ENCODE measurements around the gene NAPG. TPM values are rescaled to one million over a fixed set of nuclear protein-coding genes. Genes with fewer than 3 reads are reported as not detected.
"Not testable (repeated sequence)": the region's sequence is repeated elsewhere in the genome, so short reads cannot be mapped to it uniquely, and the experiment has no call there.

The NAPG gene
- total RNA-seq, 2 donors from 2014 or later: 41.0 to 42.6 TPM

- DNase-seq (no peak), ATAC-seq (no peak)
- intact Hi-C loops (cut with DNase I, micrococcal nuclease): no loop called here
Observed at GRCh38 chr18:10565835-10566234, 40.0 kb downstream of the NAPG start.

DNA sequence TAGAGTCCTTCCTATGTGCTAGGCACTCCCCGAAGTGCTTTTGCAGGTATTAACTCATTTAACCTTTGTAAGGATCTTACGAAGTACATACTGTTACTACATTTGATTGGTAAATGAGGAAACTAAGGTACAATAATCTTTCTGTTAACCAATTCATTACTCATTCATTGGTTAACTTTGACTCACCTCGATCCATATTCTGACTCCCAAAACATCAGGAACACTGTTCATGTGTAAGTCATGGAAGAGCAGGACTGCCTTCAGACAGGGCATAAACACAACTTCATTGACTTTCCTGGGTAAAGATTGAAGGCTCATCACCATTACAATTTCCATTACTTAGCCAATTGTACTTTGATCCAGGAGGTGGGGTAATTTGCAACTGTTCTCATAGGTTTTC lies 40.6 kb downstream of the NAPG start:
- intact Hi-C loops (cut with DNase I, micrococcal nuclease): no loop called here
- no peak for ATAC-seq
- DNase-seq: no peak

DNA sequence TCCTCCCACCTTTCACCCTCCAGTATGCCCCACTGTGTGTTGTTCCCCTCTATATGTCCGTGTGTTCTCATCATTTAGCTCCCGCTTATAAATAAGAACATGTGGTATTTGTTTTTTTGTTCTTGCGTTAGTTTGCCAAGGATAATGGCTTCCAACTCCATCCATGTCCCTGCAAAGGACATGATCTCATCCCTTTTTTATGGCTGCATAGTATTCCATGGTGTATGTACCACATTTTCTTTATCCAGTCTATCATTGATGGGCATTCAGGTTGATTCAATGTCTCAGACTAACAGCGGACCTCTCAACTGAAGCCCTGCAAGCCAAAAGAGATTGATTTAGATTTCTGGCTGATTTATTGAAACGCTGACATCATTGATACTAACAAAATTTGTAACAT lies 44.1 kb downstream of the NAPG start:
- DNase-seq; ATAC-seq; intact Hi-C loops (cut with DNase I, micrococcal nuclease): not testable (repeated sequence)

GRCh38 chr18:10570622-10571021 lies 44.8 kb downstream of the NAPG start:
- intact Hi-C loops (cut with DNase I, micrococcal nuclease): no loop called here
- no peak for ATAC-seq
- no peak for DNase-seq

DNA sequence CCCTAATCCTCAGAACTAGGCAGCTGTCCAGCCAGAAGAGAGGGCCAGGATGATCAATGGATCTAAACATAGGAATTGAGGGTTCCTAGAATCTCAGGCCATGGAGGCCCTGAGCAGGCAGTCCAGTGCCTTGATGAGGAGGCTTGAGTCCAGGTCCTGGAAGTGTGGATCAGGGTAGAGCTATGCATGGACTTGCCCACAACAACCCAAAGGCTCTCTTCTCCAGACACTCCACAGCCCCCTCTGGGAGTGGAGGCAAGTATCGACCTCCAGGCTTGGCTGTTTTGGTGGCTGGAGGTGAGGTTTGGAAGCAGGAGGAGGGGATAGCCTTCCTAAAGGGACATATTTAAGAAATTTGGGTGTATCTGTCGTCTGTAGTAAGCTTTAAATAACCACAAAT lies 45.7 kb downstream of the NAPG start:
- intact Hi-C loops (cut with DNase I, micrococcal nuclease): no loop called here
- ATAC-seq (no peak), DNase-seq (no peak)

DNA sequence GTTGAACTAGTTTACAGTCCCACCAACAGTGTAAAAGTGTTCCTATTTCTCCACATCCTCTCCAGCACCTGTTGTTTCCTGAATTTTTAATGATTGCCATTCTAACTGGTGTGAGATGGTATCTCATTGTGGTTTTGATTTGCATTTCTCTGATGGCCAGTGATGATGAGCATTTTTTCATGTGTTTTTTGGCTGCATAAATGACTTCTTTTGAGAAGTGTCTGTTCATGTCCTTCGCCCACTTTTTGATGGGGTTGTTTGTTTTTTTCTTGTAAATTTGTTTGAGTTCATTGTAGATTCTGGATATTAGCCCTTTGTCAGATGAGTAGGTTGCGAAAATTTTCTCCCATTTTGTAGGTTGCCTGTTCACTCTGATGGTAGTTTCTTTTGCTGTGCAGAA lies 47.4 kb downstream of the NAPG start:
- DNase-seq; ATAC-seq; intact Hi-C loops (cut with DNase I, micrococcal nuclease): not testable (repeated sequence)

GRCh38 chr18:10574412-10574811 lies 48.6 kb downstream of the NAPG start:
- DNase-seq; ATAC-seq; intact Hi-C loops (cut with DNase I, micrococcal nuclease): not testable (repeated sequence)

- peak in 1 of 2 donors; percentile 20 for DNase-seq
- ATAC-seq; intact Hi-C loops (cut with DNase I, micrococcal nuclease): not testable (repeated sequence)
Observed at GRCh38 chr18:10577842-10578572, 52.2 kb downstream of the NAPG start.

DNA sequence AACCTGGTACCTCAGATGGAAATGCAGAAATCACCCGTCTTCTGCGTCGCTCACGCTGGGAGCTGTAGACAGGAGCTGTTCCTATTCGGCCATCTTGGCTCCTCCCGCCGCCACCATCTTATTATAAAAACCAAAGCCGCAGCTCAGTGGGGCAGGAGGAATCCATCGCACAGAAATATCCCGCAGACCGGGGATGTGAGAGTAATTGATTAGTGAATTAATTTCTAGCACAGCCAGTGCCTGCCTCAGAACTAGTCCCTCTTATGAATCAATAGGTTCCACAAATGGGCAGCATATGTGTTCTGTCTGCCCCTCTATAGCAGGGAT lies 52.7 kb downstream of the NAPG start:
- DNase-seq; intact Hi-C loops (cut with DNase I, micrococcal nuclease); ATAC-seq: not testable (repeated sequence)

DNA sequence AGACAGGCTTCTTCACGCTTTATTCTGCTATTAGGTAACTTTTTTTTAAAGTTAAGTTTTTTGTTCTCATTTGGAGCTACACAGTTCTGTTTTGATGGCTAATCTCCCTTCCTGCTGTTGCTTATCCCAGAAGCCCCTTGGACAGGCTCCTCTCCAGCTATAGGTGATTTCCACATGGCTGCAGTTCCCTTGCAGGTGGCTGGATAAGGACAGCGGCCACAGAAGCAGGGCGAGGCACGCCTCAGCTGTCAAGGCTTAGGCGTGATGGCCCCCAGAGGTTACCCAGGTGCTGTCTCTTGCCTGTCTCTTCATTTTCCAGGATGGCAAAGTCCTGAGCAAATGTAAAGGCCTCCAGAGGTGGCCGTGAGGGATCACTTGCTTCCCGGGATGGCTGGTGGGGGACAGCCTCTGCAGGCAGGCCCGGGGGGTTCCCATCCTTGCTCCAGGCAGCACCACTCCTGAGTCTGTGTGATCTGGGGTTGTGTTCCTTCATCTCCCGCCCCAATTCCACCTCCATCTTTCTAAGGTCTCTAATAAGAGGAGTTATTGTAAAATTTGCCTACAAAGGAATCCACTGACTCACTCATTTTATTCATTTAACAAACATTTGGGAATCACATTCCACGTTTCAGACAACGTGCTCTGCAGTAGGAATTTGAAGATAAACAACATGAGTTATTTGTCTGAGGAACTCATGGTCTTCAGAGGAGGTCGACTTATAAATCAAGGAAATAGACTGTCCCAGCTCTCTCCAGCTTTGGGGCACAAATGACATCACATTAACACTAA lies 53.4 kb downstream of the NAPG start:
- DNase-seq (no peak), ATAC-seq (no peak)
- intact Hi-C loops (cut with DNase I, micrococcal nuclease): no loop called here

DNA sequence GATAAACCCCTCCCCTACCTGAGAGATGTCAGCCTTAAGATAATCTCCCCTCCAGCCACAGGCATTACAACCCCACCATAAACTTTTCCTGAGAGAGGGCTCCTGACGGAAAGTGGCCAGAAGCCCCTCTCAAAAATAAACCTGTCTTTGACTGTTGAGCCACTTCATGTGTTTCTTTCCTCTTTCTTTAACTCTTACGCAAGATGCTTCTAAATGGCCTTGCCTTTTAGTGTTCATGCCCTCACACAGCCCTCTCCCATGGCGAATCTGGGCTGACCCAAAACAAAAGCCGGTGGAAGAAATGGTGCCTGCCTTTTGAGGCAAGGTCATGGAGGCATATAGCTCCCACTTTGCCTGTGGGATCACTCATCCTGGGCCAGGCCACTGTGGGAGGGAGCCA lies 54.4 kb downstream of the NAPG start:
- DNase-seq (no peak), ATAC-seq (no peak)
- intact Hi-C loops (cut with DNase I, micrococcal nuclease): no loop called here

DNA sequence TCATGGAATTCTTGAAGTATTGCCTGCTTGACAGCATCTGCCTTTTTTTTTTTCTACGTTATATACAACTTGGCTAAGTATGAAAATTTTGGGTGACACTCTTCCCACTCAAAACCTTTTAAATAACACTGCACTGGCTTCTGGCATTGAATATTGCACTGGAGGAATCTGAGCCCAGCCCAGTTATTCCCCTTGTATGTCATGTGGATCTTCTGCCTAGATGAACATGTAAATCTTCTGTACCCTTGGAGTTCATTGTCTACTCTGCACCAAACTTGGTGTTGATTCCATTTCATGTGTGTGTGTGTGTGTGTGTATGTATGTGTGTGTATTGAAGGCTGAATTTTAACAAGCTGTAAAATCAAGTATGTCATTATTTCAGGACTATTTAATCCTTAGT lies 59.4 kb downstream of the NAPG start:
- DNase-seq (no peak), ATAC-seq (no peak)
- intact Hi-C loops (cut with DNase I, micrococcal nuclease): no loop called here

DNA sequence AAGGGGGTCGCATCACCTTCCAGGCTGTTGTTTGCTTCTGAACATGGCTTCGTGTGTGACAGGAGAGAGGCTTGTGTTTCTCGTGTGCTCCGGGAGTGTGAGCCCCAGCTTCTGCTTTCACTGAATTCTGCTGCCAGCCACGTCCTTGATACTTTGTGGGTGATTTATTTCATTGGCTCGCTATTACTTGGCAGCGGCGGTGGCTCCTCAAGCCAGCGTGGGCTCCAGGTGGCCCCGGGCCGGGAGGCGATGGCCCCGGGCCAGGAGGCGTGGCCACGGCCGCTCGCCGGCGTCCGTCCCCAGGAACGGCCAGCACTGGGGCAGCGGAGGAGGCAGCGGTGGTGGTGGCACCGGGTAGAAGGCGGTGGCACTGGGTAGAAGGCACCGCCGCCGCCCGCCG lies 63.1 kb downstream of the NAPG start:
- ATAC-seq: no peak

GRCh38 chr18:10590412-10590811 lies 64.6 kb downstream of the NAPG start:
- ATAC-seq (no peak), DNase-seq (no peak)
- intact Hi-C loops (cut with DNase I, micrococcal nuclease): no loop called here

More for the DNA sequence above, 63.1 kb downstream of the NAPG start:
- intact Hi-C loops (cut with DNase I, micrococcal nuclease): no loop called here
- DNase-seq: no peak

GRCh38 chr18:10591896-10592295 lies 66.1 kb downstream of the NAPG start:
- DNase-seq: no peak
- intact Hi-C loops (cut with DNase I, micrococcal nuclease): no loop called here
- no peak for ATAC-seq

GRCh38 chr18:10593366-10594022 lies 67.7 kb downstream of the NAPG start:
- intact Hi-C loops (cut with DNase I, micrococcal nuclease); ATAC-seq; DNase-seq: not testable (repeated sequence)

DNA sequence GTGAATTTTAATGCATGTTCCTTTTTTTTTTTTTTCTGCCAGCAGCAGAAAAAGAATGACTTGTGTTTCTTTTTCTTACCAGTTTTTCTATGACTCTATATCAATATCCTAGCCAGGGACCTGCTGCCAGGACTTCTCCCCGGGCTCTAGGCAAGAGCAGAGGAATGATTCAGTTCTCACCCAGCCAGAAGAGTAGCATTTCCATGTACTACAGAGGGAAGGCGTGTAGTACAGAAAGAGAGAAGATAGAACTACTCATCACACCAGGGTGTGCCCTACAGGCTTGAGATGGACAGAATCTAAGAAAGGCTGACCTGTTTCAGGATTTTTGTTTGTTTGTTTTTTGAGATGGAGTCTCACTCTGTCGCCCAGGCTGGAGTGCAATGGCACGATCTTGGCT lies 70.1 kb downstream of the NAPG start:
- intact Hi-C loops (cut with DNase I, micrococcal nuclease); ATAC-seq; DNase-seq: not testable (repeated sequence)

DNA sequence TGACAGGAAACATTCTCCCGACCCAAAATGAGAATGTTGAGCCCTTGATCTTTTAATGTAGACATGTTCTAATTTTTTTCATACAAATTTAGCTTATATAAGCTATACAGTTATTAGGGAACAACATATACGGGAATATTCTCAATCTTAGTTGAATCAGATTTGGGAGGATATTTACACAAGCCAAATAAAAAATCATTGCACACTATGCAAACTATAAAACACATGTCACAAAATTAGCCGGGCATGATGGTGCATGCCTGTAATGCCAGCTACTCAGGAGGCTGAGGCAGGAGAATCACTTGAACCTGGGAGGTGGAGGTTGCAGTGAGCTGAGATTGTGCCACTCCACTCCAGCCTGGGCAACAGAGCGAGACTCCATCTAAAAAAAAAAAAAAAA lies 71.9 kb downstream of the NAPG start:
- DNase-seq; ATAC-seq; intact Hi-C loops (cut with DNase I, micrococcal nuclease): not testable (repeated sequence)

GRCh38 chr18:10600701-10601100 lies 74.9 kb downstream of the NAPG start:
- ATAC-seq; intact Hi-C loops (cut with DNase I, micrococcal nuclease): not testable (repeated sequence)

More at GRCh38 chr18:10600701-10601100, 74.9 kb downstream of the NAPG start:
- DNase-seq: not testable (repeated sequence)

Measured in left colon (tissue), 2 donors.